Limb (tissue), 2 donors: ENCODE results near the gene PLEKHM1.

Experiments used
- DNase-seq, 2 donors: peaks; one replicate each; pipeline ENCODE4 v3.0.0-alpha.2; 2016; ENCODE audit errors: extremely low spot score in 2 of 2

PLEKHM1 gene

DNA sequence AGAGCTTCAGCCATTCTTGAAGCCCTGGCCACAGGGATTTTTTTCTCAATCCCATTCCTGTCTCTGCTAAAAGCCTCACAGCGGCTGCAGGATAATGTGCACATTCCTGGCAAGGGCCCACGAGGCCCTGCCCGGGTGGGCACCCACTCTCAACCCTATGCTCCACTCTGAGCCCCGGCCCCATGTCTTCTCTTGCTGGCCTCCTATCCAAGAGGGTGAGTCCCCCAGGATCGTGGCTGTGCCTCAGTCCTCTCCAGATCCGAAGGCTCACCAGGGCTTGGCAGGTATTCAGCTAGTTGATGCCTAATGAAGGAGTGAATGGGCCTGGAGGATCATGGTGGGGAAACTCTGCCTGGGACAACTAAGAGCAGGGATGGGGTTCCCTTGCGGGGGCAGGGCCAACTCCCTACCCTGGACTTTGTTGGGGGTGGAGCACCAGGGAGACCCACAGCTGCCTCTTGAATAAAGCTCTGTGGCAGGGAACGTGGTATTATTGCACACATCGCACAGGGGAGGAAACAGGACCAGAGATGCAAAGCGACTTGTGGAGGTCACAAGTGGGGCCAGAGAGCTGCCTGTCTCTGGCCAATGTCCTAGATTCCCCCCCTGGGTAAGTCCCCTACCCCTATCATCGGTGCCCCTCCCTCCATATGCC, 63.2 kb downstream of the PLEKHM1 start:
- DNase-seq: no peak

DNA sequence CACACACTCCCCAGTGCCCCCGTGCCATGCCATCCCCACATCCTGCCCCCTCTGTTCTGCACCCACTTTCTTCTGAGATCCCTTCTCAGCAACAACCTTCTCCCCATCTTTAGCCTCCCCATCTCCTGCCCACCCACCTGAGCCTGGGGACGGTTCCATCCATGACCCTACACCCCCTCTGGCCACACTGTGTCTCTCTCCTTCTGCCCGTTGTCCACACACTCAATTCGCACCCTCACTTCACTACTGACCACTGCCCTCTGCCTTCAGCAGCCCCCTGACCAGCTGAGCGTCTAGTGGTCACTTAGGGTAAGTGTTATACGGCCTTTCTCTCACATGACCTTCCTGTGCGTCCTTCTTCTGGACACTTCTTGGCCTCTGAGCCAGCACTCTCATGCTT, 64.0 kb downstream of the PLEKHM1 start:
- DNase-seq: no peak

DNA sequence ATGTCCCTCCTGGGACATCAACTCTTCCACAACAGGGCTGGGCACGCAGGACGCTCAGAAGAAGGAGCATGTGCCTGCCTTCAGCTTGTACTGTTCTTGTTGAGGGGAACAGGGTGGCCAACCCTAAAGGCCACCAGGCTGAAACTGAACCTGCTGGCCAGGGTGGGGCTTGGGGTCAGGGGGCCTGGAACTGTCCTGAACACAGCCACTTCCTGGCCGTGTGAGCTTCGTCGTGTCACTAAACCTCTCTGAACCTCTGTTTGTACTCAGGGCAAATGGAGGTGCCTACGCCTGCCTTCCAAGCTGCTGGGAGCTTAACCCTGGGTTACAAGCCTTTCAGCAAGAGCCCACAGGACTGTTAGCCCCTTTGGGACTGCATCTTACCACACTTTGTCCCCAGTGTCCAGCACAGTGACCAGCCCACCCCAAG, 64.5 kb downstream of the PLEKHM1 start:
- no peak for DNase-seq

DNA sequence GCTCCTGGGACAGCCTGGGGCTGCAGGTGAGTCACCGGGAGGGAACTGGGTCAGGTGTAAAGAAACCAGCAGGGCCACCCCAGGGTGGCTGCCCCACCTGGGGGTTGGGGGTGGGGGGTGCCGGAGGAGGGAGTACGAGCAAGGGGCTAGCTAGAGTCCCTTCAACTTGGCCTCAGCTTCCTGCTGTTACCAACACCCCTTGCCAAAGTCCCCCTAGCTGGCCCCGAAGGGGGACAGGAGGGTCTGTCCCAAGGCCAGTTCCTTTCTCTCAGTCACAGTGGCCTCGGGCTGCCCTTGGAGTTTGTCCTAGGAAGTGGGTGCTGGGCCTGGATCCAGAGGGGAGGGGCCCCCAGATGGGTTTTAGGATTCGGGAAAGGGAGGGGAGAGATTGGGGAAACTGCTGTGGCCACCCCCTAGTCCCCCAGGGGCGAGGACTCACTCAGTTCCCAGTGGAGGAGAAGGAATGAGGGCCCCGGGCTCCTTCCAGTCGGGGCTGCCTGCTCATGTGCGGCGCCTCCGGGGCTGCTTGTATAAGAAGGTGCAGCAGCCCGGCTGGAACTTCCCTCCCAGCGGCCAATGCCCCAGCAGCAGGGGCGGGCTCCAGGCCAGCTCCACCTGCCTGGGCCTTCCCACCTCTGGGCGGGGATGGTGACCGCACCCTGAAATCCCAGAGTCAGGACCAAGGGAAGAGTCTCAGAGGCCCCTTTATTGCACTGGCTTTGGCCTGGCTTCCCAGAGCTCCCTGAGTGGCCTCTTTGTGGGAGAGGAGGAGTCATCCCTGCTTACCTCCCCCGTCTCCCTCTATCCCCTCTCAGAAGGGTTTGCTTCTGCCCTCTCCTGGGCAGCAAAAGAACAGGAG, 65.2 kb downstream of the PLEKHM1 start:
- no peak for DNase-seq

DNA sequence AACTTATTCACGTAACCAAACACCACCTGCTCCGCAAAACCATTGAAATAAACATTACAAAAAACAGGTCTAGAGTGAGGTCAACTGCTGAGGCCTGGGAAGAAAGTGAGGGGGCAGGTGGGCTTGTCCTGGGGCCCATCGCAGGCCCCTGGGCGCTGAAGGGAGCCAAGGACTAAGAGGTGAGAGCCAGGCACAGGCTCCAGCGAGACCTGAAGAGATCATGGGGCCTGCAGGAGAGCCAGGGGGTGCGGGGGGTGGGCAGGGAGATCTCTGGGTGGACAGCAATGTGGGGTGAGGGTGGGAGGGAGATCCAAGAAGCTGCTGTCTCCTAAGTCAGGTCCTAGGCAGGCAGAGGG, 65.8 kb downstream of the PLEKHM1 start:
- no peak for DNase-seq

DNA sequence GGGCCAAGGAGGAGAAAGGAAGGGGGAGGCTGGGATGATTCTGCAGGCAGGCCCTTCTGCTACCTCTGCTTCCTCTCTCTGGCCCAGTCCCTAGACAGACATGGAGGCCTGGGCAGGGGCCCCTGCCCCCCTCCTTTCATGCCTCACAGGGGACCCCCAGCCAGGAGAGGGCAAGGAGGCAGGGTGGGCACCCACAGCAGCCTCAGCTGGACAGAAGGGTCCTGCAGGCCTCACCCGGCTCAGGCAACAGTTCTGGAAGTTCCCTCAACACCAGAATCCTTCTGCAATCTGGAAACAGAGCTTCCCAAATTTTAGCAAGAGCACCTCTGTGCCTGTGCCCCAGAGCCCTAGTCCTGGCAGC, 66.6 kb downstream of the PLEKHM1 start:
- no peak for DNase-seq

DNA sequence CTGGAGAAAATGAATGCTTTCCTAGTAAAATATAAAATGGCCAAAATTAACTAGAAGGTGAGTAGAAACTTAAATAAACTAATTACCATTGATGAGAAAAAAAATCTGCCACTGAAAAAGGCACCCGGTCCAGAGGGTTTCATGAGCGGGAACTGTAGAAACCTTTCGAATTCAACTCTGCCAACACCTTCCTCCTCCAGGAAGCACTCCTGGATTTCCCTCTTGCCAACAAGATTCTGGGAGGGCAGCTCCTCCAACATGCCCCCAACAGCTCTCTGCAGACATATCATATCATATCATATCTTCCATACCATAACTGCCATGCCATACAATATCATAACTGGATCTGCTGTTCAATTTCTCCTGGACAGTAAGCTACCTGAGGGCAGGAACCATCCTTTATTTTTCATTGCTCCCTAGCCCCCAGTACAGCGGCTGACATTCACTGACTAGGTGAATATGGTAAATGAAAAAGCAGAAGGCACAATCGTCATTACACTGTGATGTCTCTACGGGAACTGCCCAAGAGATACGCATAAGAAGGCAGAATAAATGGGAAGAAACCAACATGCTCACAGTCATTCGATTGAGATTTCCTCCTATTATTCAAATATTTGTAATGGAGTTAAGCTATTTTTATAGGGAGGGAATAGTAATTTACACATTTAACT, 67.1 kb downstream of the PLEKHM1 start:
- DNase-seq: no peak

DNA sequence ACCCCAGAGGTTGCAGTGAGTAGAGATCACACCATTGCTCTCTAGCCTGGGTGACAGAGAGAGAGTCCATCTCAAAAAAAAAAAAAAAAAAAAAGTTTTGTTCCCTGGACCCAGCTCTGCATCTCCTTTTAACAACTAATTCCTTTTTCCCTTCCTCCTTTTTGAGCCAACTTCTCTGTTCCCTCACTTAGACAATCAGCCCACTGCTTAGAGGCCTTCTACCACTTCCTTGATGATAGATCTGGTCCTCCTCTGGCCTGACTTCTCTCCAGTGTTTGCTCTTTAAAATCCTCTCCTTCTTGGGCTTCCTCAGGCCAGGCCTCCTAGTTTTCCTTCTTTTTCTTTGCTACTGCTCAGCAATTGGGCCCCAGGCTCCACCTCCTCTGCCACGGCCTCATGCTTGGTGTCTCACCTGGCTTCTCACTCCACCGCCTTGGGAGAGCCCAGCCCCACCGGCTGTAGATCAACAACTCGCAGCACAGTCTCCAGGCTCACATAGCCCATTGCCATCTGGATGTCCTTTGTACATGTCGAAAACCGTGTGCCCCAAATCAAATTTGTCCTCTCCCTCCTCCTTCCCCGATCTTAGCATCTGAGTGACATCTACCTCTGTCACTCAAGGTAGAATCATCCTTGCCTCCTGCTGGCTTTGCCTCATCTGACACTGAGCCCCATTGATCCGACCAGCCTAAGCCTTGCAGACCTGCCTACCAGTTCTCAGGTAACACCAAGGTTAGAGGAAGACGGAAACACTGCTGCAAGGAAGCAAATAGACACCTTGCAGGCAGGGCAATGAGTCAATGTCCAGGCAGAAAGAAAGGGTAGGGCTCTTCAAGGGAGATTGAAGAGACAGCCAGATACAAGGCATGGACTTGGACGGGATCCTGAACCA, 75.3 kb downstream of the PLEKHM1 start:
- DNase-seq: no peak

DNA sequence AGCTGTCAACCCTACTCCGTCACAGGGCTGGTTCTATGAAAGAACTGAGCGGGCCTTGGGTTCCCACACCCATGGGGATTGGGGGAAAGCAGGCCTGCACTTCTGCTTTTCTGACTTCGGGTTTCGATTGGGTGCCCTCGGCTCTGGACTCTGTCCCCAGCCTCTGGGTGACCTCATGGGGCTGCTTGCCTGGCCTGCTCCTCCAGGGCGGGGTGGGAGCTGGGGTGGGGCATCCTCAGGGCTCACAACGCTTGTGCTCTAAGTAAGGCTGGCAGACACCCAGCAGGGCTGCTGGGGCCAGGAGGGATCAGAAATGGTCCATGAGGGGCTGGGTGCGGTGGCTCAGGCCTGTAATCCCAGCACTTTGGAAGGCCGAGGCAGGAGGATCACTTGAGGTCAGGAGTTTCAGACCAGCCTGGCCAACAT, 77.0 kb downstream of the PLEKHM1 start:
- no peak for DNase-seq

DNA sequence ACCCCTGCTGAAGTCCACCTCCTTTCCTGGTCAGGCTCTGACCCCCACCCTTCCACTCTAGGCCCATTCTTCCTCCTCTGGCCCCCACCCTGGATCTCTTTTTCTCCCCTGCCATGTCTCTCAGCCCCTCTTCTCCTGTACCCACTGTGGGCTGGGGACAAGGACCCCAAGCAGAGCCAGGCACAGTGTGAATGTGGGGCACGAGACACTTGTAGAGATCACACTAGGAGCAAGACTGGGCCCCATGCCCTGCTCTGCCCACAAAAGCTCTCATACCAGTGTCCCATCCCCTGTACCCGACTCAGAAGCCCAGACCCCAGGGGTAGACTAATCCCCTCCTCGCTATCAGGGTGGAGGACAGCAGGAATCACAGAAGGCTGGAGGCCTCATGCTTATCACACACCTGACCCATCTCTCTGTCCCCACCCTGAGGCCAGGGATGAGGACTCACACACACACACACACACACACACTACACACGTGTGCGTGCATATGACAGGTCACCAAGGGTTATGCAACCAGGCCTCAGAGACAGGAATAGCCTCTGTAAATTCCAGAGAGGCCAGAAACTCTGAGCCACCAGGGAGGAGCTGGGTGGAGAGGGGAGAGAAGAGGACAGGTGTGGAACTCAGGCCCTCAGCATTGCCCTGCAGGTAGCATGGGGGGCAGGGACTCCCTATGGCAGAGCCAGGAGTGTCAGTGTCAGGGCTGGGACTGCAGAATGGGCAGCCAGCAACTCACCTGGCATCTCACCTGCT, 79.0 kb downstream of the PLEKHM1 start:
- no peak for DNase-seq

DNA sequence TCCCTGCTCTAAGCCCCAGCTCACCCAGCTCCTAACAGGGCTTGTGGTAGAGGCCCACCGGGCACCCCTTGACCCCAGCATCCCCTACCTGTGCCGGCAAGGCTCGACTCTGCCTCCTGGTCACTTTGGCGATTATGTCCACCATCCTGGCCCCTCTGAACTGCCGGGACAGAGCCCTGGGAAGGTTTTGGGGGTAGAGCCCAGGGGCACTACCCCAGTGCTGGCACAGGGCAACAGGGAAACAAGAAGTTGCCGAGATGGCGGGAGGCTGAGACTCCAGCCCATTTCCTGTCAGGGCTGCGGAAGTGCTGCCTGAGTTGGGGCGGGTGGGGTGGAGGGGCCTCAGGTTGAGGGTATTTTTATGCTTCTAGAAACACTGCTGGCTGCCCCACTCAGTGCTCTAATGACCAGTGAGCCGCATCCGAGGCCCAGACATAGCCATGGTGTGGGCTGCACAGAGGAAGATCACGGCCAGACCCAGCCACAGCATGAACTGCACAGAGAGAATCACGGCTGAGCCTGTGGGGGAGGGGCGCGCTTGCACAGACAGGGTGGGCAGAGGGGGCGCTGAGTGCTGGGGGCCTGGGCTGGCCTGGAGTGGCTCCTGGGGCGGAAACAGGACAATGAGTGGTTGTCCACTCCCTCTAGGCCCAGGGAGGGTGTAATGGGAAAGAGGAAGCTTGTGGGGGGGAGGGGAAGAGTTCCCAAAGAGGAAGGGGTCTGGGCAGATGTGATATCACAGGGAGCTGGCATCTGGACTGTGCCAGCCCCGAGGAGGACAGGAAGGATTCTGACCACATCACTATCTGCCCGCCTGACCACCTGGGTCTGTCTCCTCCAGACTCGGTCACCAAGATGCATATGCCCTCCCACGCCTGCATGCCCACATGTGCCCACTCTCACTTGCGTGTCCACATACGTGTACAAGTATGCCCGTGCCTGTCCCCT, 80.1 kb downstream of the PLEKHM1 start:
- peak in 1 of 2 donors; percentile 36 for DNase-seq

DNA sequence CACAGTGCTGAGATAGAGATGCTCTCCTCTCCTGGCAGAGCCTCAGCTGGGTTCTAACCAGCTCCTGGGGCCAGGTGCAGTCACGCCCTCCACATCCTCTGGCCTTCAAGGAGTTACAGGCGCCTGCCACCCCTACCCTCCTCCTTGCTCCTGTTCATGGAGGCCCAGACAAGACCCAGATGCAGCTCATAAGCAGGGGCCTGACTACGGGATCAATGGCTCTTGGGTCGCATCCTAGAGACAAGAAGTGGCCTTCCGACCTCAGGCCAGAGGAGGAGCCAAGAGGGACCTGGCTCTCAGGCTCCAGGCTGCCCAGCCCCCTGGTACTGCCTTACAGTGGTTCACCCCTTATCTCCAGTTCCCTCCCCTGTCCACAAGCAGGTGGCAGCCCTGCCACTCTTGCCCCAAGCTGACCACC, 80.9 kb downstream of the PLEKHM1 start:
- DNase-seq: no peak

DNA sequence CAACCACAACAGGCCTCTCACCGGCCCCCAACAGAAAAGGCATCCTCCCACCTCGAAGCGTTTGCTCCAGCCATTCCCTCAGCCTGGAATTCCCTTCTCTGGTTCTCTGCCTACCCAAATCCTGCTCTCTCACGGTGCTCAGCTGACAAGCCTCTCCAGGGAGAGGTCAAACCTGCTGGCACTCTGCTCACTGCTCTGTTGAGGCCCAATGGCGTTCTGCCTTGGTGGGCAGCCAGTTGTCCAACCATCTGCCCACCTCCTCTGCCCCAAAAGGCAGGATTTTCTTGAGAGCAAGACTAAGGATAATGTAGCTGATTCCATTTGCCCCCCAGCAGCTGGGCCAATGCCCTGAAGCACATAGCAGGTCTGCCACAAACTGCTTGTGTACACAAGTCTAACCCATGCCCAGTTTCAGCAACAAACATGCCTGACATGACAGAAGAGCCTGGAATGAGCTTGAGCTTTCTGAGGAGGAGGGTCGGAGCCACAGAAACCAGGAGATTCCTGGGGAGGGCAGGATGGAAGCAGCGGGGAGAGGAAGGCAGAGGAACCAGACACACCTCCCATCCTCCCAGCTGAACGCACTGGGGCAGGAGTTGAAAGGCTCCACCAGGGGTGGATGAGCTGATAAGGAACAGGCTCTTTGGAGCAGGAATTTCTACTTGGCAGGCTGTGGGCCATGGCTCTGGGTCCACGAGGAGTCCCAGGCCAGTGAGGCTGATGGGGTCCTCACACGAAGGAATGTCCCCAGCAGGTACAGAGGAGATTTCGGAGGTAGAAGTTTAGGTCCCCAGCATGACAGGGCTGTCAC, 81.7 kb downstream of the PLEKHM1 start:
- peak in 1 of 2 donors; percentile 27 for DNase-seq

DNA sequence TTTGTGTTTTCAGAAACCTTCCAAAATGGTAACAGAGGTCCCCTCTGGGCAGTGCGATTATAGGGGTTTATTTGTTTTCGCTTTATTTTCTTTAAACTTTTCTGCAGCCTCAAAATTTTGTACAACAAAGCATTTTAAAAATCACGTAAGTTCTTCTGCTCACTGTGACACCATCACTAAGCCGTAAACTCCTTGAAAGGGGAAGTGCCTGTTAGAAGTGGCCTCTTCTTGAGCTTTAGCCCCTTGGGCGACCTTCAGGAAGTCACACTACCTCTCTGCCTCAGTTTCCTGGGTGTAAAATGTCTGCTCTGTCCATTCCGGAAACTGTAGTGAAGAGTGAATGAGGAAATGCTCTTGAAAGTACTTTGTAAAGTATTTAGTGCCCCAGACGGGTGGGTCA, 84.4 kb downstream of the PLEKHM1 start:
- DNase-seq: no peak

DNA sequence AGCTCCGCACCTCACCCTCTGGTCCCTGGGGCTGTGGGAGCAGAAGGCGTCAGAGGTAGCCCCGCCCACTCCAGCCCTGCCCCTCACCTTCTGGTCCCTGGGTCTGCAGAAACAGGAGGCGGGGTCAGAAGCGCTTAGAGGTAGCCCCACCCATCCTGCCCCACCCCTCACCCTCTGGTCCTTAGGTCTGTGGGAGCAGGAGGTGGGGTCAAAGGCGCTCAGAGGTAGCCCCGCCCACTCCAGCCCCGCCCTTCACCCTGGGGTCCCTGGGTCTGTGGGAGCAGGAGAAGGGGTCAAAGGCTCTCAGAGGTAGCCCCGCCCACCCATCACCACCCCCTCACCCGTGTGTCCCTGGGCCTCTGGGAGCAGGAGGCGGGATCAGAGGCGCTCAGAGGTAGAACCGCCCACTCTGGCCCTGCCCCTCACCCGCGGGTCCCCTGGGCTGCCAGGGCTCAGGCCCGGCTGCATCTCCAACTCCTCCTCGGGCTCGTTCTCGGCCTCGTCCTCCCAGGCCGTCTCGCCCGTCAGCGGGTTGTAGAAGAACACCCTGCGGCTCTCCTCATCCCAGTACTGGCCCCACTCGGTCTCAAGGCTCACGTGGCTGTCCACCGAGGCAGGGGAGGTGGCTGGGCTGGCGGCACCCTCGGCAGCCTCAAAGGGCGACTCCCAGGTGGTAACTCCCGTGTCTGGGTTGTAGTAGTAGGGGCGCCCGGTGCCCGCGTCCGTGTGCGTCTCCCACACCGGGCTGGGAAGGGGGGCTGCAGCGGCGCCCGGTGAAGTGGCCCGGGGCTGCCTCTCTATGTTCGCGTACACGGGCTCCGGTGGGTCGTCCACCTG, 85.1 kb downstream of the PLEKHM1 start:
- peak in 1 of 2 donors; percentile 47 for DNase-seq

DNA sequence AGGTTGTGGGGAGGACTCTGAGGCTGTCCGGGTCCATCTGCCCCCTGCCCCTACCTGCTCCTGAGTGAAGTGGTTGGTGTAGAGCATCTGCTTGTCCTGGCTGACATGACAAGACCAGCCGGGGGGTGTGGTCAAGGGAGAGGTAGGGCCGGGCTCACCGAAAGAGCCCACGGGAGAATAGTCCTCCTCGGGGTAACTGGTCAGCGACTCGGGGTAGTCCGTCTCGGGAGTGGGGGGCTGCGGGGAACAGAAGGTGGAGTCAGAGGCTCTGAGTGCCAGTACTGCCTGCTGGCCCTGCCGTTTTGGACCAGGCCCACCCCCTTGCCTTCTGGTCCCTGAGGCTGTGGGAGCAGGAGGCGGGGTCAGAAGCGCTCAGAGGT, 85.7 kb downstream of the PLEKHM1 start:
- no peak for DNase-seq

DNA sequence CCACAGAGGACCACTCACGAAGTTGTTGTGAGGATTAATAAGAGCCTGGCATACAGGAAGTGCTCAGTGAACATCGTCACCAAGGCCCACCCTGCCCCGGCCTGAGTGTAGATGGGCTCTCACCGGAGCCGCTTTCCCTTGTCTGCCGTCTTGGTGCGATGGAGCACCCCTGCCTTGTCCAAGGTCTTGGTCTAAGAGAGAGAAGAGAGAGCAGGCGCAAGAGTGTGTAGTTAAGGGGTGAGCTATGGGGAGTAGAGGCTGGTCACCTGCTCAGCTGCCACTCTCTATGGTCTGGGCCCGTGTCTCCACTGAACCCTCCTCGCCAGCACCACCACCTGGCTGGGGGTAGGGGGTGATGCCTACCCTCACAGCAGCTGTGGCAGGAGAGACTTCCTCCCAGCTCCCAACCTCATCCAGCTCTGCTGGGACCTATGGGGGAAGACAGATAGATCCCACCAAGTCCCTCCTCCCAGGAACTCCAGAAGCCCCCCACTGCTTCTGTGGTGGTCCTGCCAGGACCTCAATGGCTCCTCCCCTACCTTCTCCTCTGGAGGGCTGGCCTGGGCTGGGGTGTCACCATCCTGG, 86.5 kb downstream of the PLEKHM1 start:
- DNase-seq: no peak

DNA sequence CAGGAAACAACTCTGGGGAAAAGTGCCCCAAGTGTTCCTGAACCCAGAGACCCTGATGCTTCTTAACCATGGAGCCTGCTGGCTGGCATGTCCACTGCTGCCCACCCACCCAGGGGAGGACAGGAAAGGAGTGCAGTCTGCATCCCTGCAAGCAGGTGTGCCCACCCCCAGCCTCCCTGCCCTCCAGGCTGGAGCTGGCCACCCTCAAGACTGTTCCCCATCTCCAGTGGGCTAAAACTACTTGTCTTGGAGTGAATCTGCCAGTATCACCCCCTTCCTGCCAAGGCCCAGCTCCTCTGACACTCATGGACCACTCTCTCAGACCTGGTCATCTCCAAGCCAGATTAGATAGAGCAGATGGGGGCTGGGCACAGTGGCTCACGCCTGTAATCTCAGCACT, 87.6 kb downstream of the PLEKHM1 start:
- no peak for DNase-seq
